DOHH2 (cell line): ENCODE results near the gene CIAO2B.

ENCODE experiments used
- H3F3A ChIP-seq: fragments of 200-600 bp; sonication (generic), shearing (Covaris generic); 2 replicates; pipeline ENCODE4 v1.6.0; 2016; ENCODE audit warnings: antibody characterized with exemption, mild to moderate bottlenecking; ENCODE audit not compliant: control insufficient read depth, insufficient read depth
- H3K27ac ChIP-seq: fragments of 200-600 bp; sonication (generic); 2 replicates; pipeline ENCODE4 v1.5.1; 2014; ENCODE audit warnings: low read depth, mild to moderate bottlenecking, low read length, moderate library complexity
- H3K27me3 ChIP-seq: fragments of 200-600 bp; sonication (generic); 2 replicates; pipeline ENCODE4 v1.6.1; 2014; ENCODE audit warnings: mild to moderate bottlenecking, low read length, mixed read lengths; ENCODE audit not compliant: control insufficient read depth
- H3K36me3 ChIP-seq: fragments of 200-600 bp; sonication (generic); 2 replicates; pipeline ENCODE4 v1.6.1; 2014; ENCODE audit warnings: mild to moderate bottlenecking, low read length, moderate library complexity, mixed read lengths; ENCODE audit not compliant: control insufficient read depth
- H3K4me1 ChIP-seq: fragments of 200-600 bp; sonication (generic); 2 replicates; pipeline ENCODE4 v1.6.1; 2014; ENCODE audit warnings: mild to moderate bottlenecking, low read length, mixed read lengths; ENCODE audit not compliant: control insufficient read depth
- H3K4me2 ChIP-seq: fragments of 200-600 bp; sonication (generic); 2 replicates; pipeline ENCODE4 v1.6.0; 2014; ENCODE audit warnings: mild to moderate bottlenecking, low read length, moderate library complexity
- H3K4me3 ChIP-seq: fragments of 200-600 bp; sonication (generic); 2 replicates; pipeline ENCODE4 v1.5.1; 2014; ENCODE audit warnings: mild to moderate bottlenecking, low read length, mixed read lengths
- H3K79me2 ChIP-seq: fragments of 200-600 bp; sonication (generic); 2 replicates; pipeline ENCODE4 v1.6.1; 2014; ENCODE audit warnings: mild to moderate bottlenecking, low read length, mixed read lengths; ENCODE audit not compliant: control insufficient read depth
- H3K9me2 ChIP-seq: fragments of 200-600 bp; sonication (generic); replicated peaks from 2 replicates; pipeline ENCODE4 v1.6.1; 2014; ENCODE audit warnings: mild to moderate bottlenecking, low read length, mixed read lengths; ENCODE audit not compliant: control insufficient read depth
- H3K9me3 ChIP-seq: fragments of 200-600 bp; sonication (generic); 2 replicates; pipeline ENCODE4 v1.6.1; 2014; ENCODE audit warnings: antibody characterized with exemption, low read length, mixed read lengths; ENCODE audit not compliant: control insufficient read depth, insufficient read depth
- H4K20me1 ChIP-seq: fragments of 200-600 bp; sonication (generic); 2 replicates; pipeline ENCODE4 v1.6.0; 2014; ENCODE audit warnings: low read depth, mild to moderate bottlenecking, antibody characterized with exemption, low read length, moderate library complexity; ENCODE audit not compliant: control insufficient read depth, insufficient read depth
- CTCF ChIP-seq: fragments of 200-600 bp; sonication (generic); IDR thresholded peaks from one replicate; pipeline ENCODE4 v1.5.1; 2014; ENCODE audit warnings: antibody characterized with exemption, mild to moderate bottlenecking, low read depth, low read length; ENCODE audit not compliant: poor library complexity, severe bottlenecking
- EZH2phosphoT487 ChIP-seq: fragments of 200-600 bp; sonication (generic); IDR thresholded peaks from 2 replicates; pipeline ENCODE4 v1.6.1; 2017; ENCODE audit warnings: borderline replicate concordance, mild to moderate bottlenecking, antibody characterized with exemption, low read length, moderate library complexity, mixed read lengths

The CIAO2B gene

GRCh38 chr16:66973716-66974115, 39.5 kb upstream of the CIAO2B start:
- TF ChIP-seq EZH2phosphoT487, result no peak
- no peak for TF ChIP-seq CTCF
- H4K20me1 ChIP-seq, result 0 out of 2 replicates have a peak, but pooled peaks cover 4% of the 10 kb centered on the region
- H3K27me3 ChIP-seq, result no peaks in the 10 kb centered on the region
- H3K79me2 ChIP-seq, result no peaks in the 10 kb centered on the region
- no peaks in the 10 kb centered on the region for H3K9me3 ChIP-seq
- no peaks in the 10 kb centered on the region for H3K4me1 ChIP-seq
- H3K27ac ChIP-seq, result no peak overlapping the region
- H3F3A ChIP-seq, result no peaks in the 10 kb centered on the region
- H3K9me2 ChIP-seq, result no peaks in the 10 kb centered on the region
- H3K4me2 ChIP-seq, result no peak overlapping the region
- no peaks in the 10 kb centered on the region for H3K36me3 ChIP-seq
- no peak overlapping the region for H3K4me3 ChIP-seq

GRCh38 chr16:66972983-66973382, 38.8 kb upstream of the CIAO2B start:
- Histone ChIP-seq H3K4me1 (no peaks in the 10 kb centered on the region), H3K9me2 (no peaks in the 10 kb centered on the region), H3K4me2 (no peak overlapping the region), H3K79me2 (no peaks in the 10 kb centered on the region), H3K36me3 (no peaks in the 10 kb centered on the region), H3K4me3 (no peak overlapping the region), H4K20me1 (0 out of 2 replicates have a peak, but pooled peaks cover 4% of the 10 kb centered on the region), H3K27ac (no peak overlapping the region), H3F3A (no peaks in the 10 kb centered on the region), H3K9me3 (no peaks in the 10 kb centered on the region), H3K27me3 (no peaks in the 10 kb centered on the region)
- TF ChIP-seq EZH2phosphoT487 (no peak), CTCF (no peak)

GRCh38 chr16:66970775-66971720, 36.8 kb upstream of the CIAO2B start:
- TF ChIP-seq CTCF (no peak), EZH2phosphoT487 (no peak)
- 0 out of 2 replicates have a peak, but pooled peaks cover 4% of the 10 kb centered on the region for H4K20me1 ChIP-seq
- H3K36me3 ChIP-seq, result no peaks in the 10 kb centered on the region
- no peaks in the 10 kb centered on the region for H3K4me1 ChIP-seq
- H3K79me2 ChIP-seq, result no peaks in the 10 kb centered on the region
- H3K4me3 ChIP-seq, result no peak overlapping the region
- no peak overlapping the region for H3K4me2 ChIP-seq
- no peak overlapping the region for H3K27ac ChIP-seq
- no peaks in the 10 kb centered on the region for H3K27me3 ChIP-seq
- H3K9me3 ChIP-seq, result no peaks in the 10 kb centered on the region
- no peaks in the 10 kb centered on the region for H3K9me2 ChIP-seq
- H3F3A ChIP-seq, result no peaks in the 10 kb centered on the region
